Fibroblast of upper back skin (primary cell): Measurements from ENCODE around the gene LRIT2.
"Not testable (repeated sequence)": the region's sequence is repeated elsewhere in the genome, so short reads cannot be mapped to it uniquely, and the experiment has no call there.

ENCODE experiments used
- DNase-seq: peaks from one replicate; pipeline ENCODE4 v3.0.0-alpha.2; 2013

LRIT2 gene

GRCh38 chr10:84177541-84178141 is 47.7 kb downstream of the LRIT2 start:
- no peak for DNase-seq

DNA sequence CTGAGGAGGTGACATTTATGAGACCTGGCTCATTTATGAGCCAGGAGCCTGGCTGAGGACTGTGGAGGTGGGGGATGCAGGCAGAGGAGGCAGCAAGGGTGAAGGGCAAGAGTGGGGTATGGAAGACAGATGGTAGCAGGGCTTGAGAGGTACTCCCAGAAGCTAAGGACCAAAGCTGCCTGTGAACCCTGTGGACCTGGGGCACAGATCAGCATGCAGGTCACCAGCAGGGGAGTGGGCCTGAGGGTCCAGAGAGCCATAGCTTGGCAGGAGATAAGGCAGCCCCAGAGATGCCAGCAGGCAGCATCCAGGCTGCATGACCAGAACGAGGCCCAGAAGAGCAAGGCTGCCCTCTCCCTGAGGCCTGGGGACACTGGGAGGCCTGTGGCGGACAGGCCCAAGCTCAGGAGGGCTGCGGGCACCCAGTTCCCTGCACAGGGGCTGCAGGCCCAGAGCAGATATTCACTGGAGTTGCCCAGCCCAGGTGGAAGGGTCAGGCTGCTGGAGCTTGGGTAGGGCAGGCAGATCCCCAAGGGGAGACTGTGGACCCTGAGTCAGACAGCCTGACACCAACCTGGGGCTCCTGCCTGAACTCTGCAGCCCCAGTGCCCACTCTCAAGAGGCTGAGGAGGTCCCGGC is 48.4 kb downstream of the LRIT2 start:
- DNase-seq = no peak

GRCh38 chr10:84176351-84176750 is 49.0 kb downstream of the LRIT2 start:
- DNase-seq = no peak

DNA sequence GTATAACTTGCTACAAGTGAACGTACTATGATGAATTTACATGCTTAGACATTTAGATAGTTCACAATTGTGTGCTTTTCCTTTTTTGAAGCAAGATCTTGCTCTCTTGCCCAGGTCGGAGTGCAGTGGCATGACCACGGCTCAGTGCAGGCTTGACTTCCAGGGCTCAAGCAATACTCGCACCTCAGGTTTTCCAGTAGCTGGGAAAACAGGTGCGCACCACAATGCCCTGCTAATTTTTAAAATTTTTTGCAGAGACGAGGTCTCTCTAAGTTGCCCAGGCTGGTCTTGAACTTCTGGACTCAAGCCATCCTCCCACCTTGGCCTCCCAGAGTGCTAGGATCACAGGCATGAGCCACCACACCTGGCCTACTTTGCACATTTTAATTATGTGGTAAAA is 49.9 kb downstream of the LRIT2 start:
- DNase-seq = no peak

DNA sequence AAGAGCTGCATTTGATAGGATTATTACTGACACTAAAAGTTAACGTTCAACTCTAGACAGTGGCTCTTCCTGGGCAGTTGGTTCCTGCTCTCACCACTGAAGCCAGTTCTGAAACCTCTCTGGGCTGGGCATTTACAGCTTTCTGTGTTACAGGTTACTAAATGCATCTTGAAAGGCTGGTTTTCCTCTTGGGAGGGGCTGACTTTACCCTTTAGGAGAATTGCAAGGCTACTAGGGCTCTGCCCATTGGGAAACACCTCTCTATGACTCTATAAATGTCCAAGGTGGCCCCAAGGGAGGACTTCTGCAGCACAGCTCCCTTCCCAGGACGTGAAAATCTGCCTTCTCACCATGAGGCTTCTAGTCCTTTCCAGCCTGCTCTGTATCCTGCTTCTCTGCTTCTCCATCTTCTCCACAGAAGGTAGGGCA is 51.8 kb downstream of the LRIT2 start, which contains the start of gene GPR15LG:
Gene GPR15LG, plus strand, starts transcription at position 301 of the 429 bp plus-strand sequence. Its CDS starts 51 bp downstream, at position 352.
- DNase-seq = no peak

- DNase-seq = no peak
Measured at GRCh38 chr10:84172467-84173356, 52.6 kb downstream of the LRIT2 start.

- not testable (repeated sequence) for DNase-seq
Measured at GRCh38 chr10:84171700-84172466, 53.5 kb downstream of the LRIT2 start.

- not testable (repeated sequence) for DNase-seq
Measured at GRCh38 chr10:84171237-84171636, 54.1 kb downstream of the LRIT2 start.
